Measurements from ENCODE around the gene SMIM24.

- TF ChIP-seq, protein P1, sequence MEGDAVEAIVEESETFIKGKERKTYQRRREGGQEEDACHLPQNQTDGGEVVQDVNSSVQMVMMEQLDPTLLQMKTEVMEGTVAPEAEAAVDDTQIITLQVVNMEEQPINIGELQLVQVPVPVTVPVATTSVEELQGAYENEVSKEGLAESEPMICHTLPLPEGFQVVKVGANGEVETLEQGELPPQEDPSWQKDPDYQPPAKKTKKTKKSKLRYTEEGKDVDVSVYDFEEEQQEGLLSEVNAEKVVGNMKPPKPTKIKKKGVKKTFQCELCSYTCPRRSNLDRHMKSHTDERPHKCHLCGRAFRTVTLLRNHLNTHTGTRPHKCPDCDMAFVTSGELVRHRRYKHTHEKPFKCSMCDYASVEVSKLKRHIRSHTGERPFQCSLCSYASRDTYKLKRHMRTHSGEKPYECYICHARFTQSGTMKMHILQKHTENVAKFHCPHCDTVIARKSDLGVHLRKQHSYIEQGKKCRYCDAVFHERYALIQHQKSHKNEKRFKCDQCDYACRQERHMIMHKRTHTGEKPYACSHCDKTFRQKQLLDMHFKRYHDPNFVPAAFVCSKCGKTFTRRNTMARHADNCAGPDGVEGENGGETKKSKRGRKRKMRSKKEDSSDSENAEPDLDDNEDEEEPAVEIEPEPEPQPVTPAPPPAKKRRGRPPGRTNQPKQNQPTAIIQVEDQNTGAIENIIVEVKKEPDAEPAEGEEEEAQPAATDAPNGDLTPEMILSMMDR (IDR thresholded peaks at IDR 0.05; ENCODE audit: low read length) = no peak
- TF ChIP-seq EZH2 (optimal IDR thresholded peaks at IDR 0.05; ENCODE audit: low read depth, low read length) = no peak
Observed at GRCh38 chr19:3493651-3494050, 13.3 kb upstream of the SMIM24 start.
